ENCODE data around the gene CDHR3. TPM values are rescaled to one million over a fixed set of nuclear protein-coding genes. Genes with fewer than 3 reads are reported as not detected.

CDHR3 gene
- total and polyA plus RNA-seq, 10 of the 15 experiments (the other 5 are each of a cell fraction or from before 2014, with no cell fraction given): 0.06 to 0.11 TPM; not detected in 8

DNA sequence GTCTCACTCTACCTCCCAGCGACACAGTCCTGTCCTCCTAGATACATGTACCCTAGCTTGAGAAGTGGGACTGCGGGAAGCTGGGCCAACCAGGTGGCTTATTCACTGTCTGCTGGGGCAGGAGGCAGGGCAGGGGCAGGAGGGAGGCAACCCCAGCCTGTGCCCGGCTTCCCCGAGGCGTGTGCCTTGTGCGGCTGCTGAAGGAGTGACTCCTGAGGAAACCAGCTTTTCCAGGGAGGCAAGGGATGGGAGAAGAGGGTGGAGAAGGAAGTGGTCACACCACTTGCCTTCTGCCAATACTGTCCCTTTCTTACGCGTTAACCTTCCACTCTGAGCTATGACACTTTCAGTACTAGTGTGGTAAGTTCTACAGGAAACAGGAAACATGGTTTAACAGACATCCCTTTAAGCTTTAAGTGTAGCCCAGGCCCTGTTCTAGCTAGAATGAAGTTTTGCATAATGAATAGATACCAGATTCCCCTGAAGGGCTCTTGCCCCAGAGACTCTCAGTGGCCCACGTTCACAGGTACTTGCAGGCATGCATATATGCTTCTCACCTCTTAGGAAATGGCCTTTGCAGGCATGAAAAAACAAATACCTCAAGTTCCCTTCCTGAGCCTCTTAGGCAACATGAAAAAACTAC is 108.4 kb downstream of the CDHR3 start (continued):
- TF ChIP-seq PAX5 (IDR thresholded peaks at IDR 0.05; ENCODE audit: borderline replicate concordance, low read depth, low read length) (peak; percentile 94; the same call in 1 of the 2 replicates), SUPT20H (IDR thresholded peaks at IDR 0.05; ENCODE audit: borderline replicate concordance, control insufficient read depth, low read depth, low read length) (no peak), BHLHE40 (IDR thresholded peaks at IDR 0.05; ENCODE audit: borderline replicate concordance in 1 of 2, low read depth in 2 of 2, low read length in 1 of 2) (peak; percentile 59 to 66; a peak in 3 of 4 replicates), EGR1 (IDR thresholded peaks at IDR 0.05; ENCODE audit: borderline replicate concordance in 1 of 2, low read depth in 2 of 2, low read length in 2 of 2) (no peak), SIX5 (IDR thresholded peaks at IDR 0.05; ENCODE audit: low read depth, low read length, severe bottlenecking) (peak; percentile 6), ZNF622 (IDR thresholded peaks at IDR 0.05) (no peak), RELA (IDR thresholded peaks at IDR 0.05; ENCODE audit: borderline replicate concordance, partially characterized antibody) (no peak), CREB1 (IDR thresholded peaks at IDR 0.05; ENCODE audit: low read depth) (peak; percentile 85), RFX5 (IDR thresholded peaks at IDR 0.05; ENCODE audit: low read depth, low read length) (no peak), KDM1A (IDR thresholded peaks at IDR 0.05; ENCODE audit: borderline replicate concordance) (no peak), RUNX3 (IDR thresholded peaks at IDR 0.05; ENCODE audit: low read length) (peak; percentile 98), CBFB (IDR thresholded peaks at IDR 0.05; ENCODE audit: low read depth) (peak; percentile 67), ZNF207 (IDR thresholded peaks at IDR 0.05; ENCODE audit: borderline replicate concordance) (peak; percentile 22; the same call in 1 of the 2 replicates), CBX3 (IDR thresholded peaks at IDR 0.05; ENCODE audit: borderline replicate concordance, low read depth) (no peak), NFYA (IDR thresholded peaks at IDR 0.05; ENCODE audit: borderline replicate concordance, low read depth, low read length) (no peak), RAD51 (IDR thresholded peaks at IDR 0.05) (no peak), SRF (IDR thresholded peaks at IDR 0.05; ENCODE audit: low read depth in 2 of 2, low read length in 2 of 2) (no peak), SREBF2 (IDR thresholded peaks at IDR 0.05; ENCODE audit: low read length) (no peak), EZH2 (IDR thresholded peaks at IDR 0.05; ENCODE audit: borderline replicate concordance, control insufficient read depth, low read depth, low read length) (no peak), NFIC (IDR thresholded peaks at IDR 0.05; ENCODE audit: low read depth, low read length) (peak; percentile 93), NR2C1 (IDR thresholded peaks at IDR 0.05) (no peak), TARDBP (IDR thresholded peaks at IDR 0.05; ENCODE audit: borderline replicate concordance) (no peak), SMAD5 (IDR thresholded peaks at IDR 0.05; ENCODE audit: low read depth) (no peak; the same call in 1 of the 2 replicates), POLR2A (IDR thresholded peaks at IDR 0.05; ENCODE audit: low read depth, low read length) (peak; percentile 79)
- TF ChIP-seq, protein P1, sequence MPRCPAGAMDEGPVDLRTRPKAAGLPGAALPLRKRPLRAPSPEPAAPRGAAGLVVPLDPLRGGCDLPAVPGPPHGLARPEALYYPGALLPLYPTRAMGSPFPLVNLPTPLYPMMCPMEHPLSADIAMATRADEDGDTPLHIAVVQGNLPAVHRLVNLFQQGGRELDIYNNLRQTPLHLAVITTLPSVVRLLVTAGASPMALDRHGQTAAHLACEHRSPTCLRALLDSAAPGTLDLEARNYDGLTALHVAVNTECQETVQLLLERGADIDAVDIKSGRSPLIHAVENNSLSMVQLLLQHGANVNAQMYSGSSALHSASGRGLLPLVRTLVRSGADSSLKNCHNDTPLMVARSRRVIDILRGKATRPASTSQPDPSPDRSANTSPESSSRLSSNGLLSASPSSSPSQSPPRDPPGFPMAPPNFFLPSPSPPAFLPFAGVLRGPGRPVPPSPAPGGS (IDR thresholded peaks at IDR 0.05; ENCODE audit: borderline replicate concordance, insufficient read depth, low read depth, low read length, poor library complexity, severe bottlenecking): peak; percentile 64
- TF ChIP-seq, protein P2, sequence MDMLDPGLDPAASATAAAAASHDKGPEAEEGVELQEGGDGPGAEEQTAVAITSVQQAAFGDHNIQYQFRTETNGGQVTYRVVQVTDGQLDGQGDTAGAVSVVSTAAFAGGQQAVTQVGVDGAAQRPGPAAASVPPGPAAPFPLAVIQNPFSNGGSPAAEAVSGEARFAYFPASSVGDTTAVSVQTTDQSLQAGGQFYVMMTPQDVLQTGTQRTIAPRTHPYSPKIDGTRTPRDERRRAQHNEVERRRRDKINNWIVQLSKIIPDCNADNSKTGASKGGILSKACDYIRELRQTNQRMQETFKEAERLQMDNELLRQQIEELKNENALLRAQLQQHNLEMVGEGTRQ (IDR thresholded peaks at IDR 0.05; ENCODE audit: borderline replicate concordance, low read depth, low read length): no peak
- TF ChIP-seq, protein P3, sequence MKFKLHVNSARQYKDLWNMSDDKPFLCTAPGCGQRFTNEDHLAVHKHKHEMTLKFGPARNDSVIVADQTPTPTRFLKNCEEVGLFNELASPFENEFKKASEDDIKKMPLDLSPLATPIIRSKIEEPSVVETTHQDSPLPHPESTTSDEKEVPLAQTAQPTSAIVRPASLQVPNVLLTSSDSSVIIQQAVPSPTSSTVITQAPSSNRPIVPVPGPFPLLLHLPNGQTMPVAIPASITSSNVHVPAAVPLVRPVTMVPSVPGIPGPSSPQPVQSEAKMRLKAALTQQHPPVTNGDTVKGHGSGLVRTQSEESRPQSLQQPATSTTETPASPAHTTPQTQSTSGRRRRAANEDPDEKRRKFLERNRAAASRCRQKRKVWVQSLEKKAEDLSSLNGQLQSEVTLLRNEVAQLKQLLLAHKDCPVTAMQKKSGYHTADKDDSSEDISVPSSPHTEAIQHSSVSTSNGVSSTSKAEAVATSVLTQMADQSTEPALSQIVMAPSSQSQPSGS (IDR thresholded peaks at IDR 0.05; ENCODE audit: low read length): peak; percentile 83

Measured in GM12878 (cell line).